ENCODE results near the gene FIGNL2. TPM values are rescaled to one million over a fixed set of nuclear protein-coding genes. Genes with fewer than 3 reads are reported as not detected.

FIGNL2 gene
- total RNA-seq, 1 experiment from 2014 or later = 0.27 TPM

DNA sequence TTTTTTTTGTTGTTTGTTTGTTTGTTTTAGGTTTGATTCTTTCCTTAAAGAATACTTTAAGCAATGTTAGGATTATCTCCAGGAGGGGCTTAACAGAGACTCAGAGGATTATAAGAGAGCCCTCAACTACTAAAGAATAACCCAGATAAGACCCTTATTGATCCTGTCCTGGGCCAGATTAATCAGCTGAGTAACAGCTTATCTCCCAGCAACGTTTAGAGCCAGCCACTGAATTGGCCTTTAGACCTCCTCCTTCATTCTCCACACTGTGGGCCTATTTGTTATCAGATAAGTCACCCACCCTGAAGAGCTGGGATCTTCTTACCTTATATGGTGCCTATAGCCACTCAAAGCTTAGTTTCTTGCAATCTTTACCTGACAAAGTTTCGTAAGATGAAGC is 71.1 kb downstream of the FIGNL2 start:
- no peak for DNase-seq (ENCODE audit: low read depth, low spot score)
- TF ChIP-seq, protein P1, sequence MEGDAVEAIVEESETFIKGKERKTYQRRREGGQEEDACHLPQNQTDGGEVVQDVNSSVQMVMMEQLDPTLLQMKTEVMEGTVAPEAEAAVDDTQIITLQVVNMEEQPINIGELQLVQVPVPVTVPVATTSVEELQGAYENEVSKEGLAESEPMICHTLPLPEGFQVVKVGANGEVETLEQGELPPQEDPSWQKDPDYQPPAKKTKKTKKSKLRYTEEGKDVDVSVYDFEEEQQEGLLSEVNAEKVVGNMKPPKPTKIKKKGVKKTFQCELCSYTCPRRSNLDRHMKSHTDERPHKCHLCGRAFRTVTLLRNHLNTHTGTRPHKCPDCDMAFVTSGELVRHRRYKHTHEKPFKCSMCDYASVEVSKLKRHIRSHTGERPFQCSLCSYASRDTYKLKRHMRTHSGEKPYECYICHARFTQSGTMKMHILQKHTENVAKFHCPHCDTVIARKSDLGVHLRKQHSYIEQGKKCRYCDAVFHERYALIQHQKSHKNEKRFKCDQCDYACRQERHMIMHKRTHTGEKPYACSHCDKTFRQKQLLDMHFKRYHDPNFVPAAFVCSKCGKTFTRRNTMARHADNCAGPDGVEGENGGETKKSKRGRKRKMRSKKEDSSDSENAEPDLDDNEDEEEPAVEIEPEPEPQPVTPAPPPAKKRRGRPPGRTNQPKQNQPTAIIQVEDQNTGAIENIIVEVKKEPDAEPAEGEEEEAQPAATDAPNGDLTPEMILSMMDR (IDR thresholded peaks at IDR 0.05 in 2 of 3, conservative IDR thresholded peaks at IDR 0.05 in 1 of 3; ENCODE audit: borderline replicate concordance in 1 of 3, insufficient read depth in 1 of 3, low read depth in 2 of 3, low read length in 2 of 3) = no peak
- TF ChIP-seq SIN3A (IDR thresholded peaks at IDR 0.05; ENCODE audit: low read depth) (no peak), SP1 (IDR thresholded peaks at IDR 0.05; ENCODE audit: low read depth) (no peak)
- TF ChIP-seq, protein P2, sequence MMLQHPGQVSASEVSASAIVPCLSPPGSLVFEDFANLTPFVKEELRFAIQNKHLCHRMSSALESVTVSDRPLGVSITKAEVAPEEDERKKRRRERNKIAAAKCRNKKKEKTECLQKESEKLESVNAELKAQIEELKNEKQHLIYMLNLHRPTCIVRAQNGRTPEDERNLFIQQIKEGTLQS (IDR thresholded peaks at IDR 0.05) = no peak
- RAD21 ChIA-PET (ENCODE audit: low non-redundant PET in 1 of 2, low total read pairs in 2 of 2, uncharacterized antibody in 2 of 2, unreplicated experiment in 2 of 2) = no interaction called here
- no peaks in the 10 kb centered on the region for H3K27me3 ChIP-seq (ENCODE audit: insufficient read depth, low read length)
- no peak overlapping the region for H3K9ac ChIP-seq (ENCODE audit: low read length)
- H3K4me3 ChIP-seq (replicated peaks in 1 of 2; ENCODE audit: low read depth in 1 of 2, low read length in 2 of 2) = no peak overlapping the region
- no peaks in the 10 kb centered on the region for H3K9me2 ChIP-seq (ENCODE audit: insufficient read depth)
- peaks cover 2 to 8% of the 10 kb centered on the region in 2 experiments; a peak in 2 of 4 replicates for H3K4me1 ChIP-seq (ENCODE audit: control insufficient read depth in 1 of 2, insufficient read depth in 2 of 2, low read length in 2 of 2)
- H2AFZ ChIP-seq (ENCODE audit: low read depth, low read length, poor library complexity, severe bottlenecking) = no peak overlapping the region
- no peaks in the 10 kb centered on the region for H3K79me2 ChIP-seq (ENCODE audit: insufficient read depth, low read length)
- POLR2A ChIA-PET = no interaction called here
- CTCF ChIA-PET = no interaction called here
- no peak overlapping the region for H3K27ac ChIP-seq (ENCODE audit: low read depth, low read length)
- no TSS peak for BruUV-seq (replicated peaks)
- no peaks in the 10 kb centered on the region for H3K36me3 ChIP-seq (ENCODE audit: control insufficient read depth in 1 of 2, insufficient read depth in 2 of 2, low read length in 2 of 2)
- no peaks in the 10 kb centered on the region for H4K20me1 ChIP-seq (ENCODE audit: insufficient read depth)
- H3K4me2 ChIP-seq (ENCODE audit: low read length) = no peak overlapping the region
- ATAC-seq = no peak
- intact Hi-C loops (cut with micrococcal nuclease) = no loop called here
- no peaks in the 10 kb centered on the region for H3K9me3 ChIP-seq (ENCODE audit: control insufficient read depth in 1 of 2, insufficient read depth in 1 of 2, low read depth in 1 of 2, low read length in 2 of 2)

DNA sequence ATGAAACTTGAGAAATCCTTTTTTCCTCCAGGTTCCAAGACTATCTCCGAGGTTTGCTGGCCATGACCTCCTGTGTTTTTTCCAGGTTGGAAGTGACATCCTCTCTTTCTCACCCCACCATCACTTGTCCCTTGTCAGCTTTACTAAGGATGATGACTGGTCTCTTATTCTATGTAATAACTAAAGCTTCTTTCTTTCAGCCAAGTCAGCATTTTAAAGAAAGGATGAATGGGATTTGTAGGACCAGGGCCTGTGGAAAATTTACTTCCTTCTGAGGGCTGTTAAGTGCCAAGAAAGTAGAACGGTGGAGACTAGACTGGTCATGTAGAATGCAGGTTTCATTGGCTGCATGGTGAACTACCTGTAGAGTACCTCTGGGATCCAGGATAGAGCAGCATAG is 73.6 kb downstream of the FIGNL2 start:
- BruUV-seq (replicated peaks) = no TSS peak
- Histone ChIP-seq H3K9me3 (ENCODE audit: control insufficient read depth in 1 of 2, insufficient read depth in 1 of 2, low read depth in 1 of 2, low read length in 2 of 2) (no peaks in the 10 kb centered on the region), H3K4me1 (ENCODE audit: control insufficient read depth in 1 of 2, insufficient read depth in 2 of 2, low read length in 2 of 2) (peaks cover 2 to 8% of the 10 kb centered on the region in 2 experiments; a peak in 2 of 4 replicates), H3K27ac (ENCODE audit: low read depth, low read length) (no peak overlapping the region), H3K36me3 (ENCODE audit: control insufficient read depth in 1 of 2, insufficient read depth in 2 of 2, low read length in 2 of 2) (no peaks in the 10 kb centered on the region), H4K20me1 (ENCODE audit: insufficient read depth) (no peaks in the 10 kb centered on the region), H3K9ac (ENCODE audit: low read length) (no peak overlapping the region), H2AFZ (ENCODE audit: low read depth, low read length, poor library complexity, severe bottlenecking) (no peak overlapping the region), H3K9me2 (ENCODE audit: insufficient read depth) (no peaks in the 10 kb centered on the region), H3K4me3 (replicated peaks in 1 of 2; ENCODE audit: low read depth in 1 of 2, low read length in 2 of 2) (no peak overlapping the region), H3K79me2 (ENCODE audit: insufficient read depth, low read length) (no peaks in the 10 kb centered on the region), H3K4me2 (ENCODE audit: low read length) (no peak overlapping the region), H3K27me3 (ENCODE audit: insufficient read depth, low read length) (no peaks in the 10 kb centered on the region)
- ChIA-PET RAD21 (ENCODE audit: low non-redundant PET in 1 of 2, low total read pairs in 2 of 2, uncharacterized antibody in 2 of 2, unreplicated experiment in 2 of 2) (no interaction called here), CTCF (no interaction called here), POLR2A (no interaction called here)
- no peak for ATAC-seq
- intact Hi-C loops (cut with micrococcal nuclease) = no loop called here
- no peak for DNase-seq (ENCODE audit: low read depth, low spot score)
- TF ChIP-seq, protein P3, sequence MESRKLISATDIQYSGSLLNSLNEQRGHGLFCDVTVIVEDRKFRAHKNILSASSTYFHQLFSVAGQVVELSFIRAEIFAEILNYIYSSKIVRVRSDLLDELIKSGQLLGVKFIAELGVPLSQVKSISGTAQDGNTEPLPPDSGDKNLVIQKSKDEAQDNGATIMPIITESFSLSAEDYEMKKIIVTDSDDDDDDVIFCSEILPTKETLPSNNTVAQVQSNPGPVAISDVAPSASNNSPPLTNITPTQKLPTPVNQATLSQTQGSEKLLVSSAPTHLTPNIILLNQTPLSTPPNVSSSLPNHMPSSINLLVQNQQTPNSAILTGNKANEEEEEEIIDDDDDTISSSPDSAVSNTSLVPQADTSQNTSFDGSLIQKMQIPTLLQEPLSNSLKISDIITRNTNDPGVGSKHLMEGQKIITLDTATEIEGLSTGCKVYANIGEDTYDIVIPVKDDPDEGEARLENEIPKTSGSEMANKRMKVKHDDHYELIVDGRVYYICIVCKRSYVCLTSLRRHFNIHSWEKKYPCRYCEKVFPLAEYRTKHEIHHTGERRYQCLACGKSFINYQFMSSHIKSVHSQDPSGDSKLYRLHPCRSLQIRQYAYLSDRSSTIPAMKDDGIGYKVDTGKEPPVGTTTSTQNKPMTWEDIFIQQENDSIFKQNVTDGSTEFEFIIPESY (IDR thresholded peaks at IDR 0.05; ENCODE audit: extremely low read depth, insufficient replicate concordance, low read length) = no peak
- TF ChIP-seq, protein P2 (IDR thresholded peaks at IDR 0.05) = no peak
- no peak for TF ChIP-seq SRF (IDR thresholded peaks at IDR 0.05; ENCODE audit: low read depth)
- no peak for TF ChIP-seq POLR2A (IDR thresholded peaks at IDR 0.05; ENCODE audit: borderline replicate concordance, extremely low read depth, insufficient read depth, insufficient read length)
- TF ChIP-seq, protein P4, sequence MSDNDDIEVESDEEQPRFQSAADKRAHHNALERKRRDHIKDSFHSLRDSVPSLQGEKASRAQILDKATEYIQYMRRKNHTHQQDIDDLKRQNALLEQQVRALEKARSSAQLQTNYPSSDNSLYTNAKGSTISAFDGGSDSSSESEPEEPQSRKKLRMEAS (IDR thresholded peaks at IDR 0.05) = no peak
- no peak for TF ChIP-seq ZFX (IDR thresholded peaks at IDR 0.05)
- TF ChIP-seq, protein P5, sequence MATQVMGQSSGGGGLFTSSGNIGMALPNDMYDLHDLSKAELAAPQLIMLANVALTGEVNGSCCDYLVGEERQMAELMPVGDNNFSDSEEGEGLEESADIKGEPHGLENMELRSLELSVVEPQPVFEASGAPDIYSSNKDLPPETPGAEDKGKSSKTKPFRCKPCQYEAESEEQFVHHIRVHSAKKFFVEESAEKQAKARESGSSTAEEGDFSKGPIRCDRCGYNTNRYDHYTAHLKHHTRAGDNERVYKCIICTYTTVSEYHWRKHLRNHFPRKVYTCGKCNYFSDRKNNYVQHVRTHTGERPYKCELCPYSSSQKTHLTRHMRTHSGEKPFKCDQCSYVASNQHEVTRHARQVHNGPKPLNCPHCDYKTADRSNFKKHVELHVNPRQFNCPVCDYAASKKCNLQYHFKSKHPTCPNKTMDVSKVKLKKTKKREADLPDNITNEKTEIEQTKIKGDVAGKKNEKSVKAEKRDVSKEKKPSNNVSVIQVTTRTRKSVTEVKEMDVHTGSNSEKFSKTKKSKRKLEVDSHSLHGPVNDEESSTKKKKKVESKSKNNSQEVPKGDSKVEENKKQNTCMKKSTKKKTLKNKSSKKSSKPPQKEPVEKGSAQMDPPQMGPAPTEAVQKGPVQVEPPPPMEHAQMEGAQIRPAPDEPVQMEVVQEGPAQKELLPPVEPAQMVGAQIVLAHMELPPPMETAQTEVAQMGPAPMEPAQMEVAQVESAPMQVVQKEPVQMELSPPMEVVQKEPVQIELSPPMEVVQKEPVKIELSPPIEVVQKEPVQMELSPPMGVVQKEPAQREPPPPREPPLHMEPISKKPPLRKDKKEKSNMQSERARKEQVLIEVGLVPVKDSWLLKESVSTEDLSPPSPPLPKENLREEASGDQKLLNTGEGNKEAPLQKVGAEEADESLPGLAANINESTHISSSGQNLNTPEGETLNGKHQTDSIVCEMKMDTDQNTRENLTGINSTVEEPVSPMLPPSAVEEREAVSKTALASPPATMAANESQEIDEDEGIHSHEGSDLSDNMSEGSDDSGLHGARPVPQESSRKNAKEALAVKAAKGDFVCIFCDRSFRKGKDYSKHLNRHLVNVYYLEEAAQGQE (IDR thresholded peaks at IDR 0.05; ENCODE audit: low read depth) = no peak
- TF ChIP-seq YY1 (IDR thresholded peaks at IDR 0.05; ENCODE audit: extremely low read depth, insufficient replicate concordance, low read depth, low read length) = no peak
- no peak for TF ChIP-seq FOSL1 (IDR thresholded peaks at IDR 0.05; ENCODE audit: low read depth)
